Peyer's patch (tissue), 4 donors: ENCODE data around the gene MRPL36.

ENCODE experiments used
- CTCF ChIP-seq, 6 experiments: fragments of 450-650 bp in 4 of 6; fragments of 200-600 bp in 2 of 6; sonication (generic) in 1 of 6; IDR thresholded peaks; one replicate each; pipeline ENCODE4 v1.5.1; 2017 to 2019; ENCODE audit warnings: antibody characterized with exemption in 6 of 6, mild to moderate bottlenecking in 3 of 6, moderate library complexity in 1 of 6
- POLR2A ChIP-seq, 2 donors: fragments of 450-650 bp; IDR thresholded peaks; one replicate each; pipeline ENCODE4 v1.5.1; 2017; ENCODE audit warnings: antibody characterized with exemption in 2 of 2, mild to moderate bottlenecking in 2 of 2, moderate library complexity in 2 of 2

- TF ChIP-seq CTCF (IDR thresholded peaks at IDR 0.05) (no peak), POLR2A (IDR thresholded peaks at IDR 0.05) (no peak)
These were observed 8.5 kb downstream of the MRPL36 start for GRCh38 chr5:1791176-1791575.
